K562 (cell line): ENCODE results near the gene TUBB2A. TPM values are rescaled to one million over a fixed set of nuclear protein-coding genes. Genes with fewer than 3 reads are reported as not detected.
A peak's percentile ranks its signal among the peaks of the same experiment; 100 is the strongest.

Experiments
- ATF2 ChIP-seq: sonication (generic); formaldehyde crosslinking; IDR thresholded peaks from 2 replicates; pipeline ENCODE4 v1.8.1; 2022; ENCODE audit warnings: missing genetic modification reagents
- CBX1 ChIP-seq: sonication (generic); IDR thresholded peaks from 2 replicates; pipeline ENCODE4 v1.6.1; 2016; ENCODE audit warnings: antibody characterized with exemption, low read depth, mild to moderate bottlenecking
- CBX8 ChIP-seq: fragments of 200-600 bp; sonication (generic); IDR thresholded peaks from 2 replicates; pipeline ENCODE4 v1.6.1; 2012; ENCODE audit warnings: borderline replicate concordance, mixed run types, low read depth, mild to moderate bottlenecking, moderate library complexity, mixed read lengths, low read length, control low read depth, inconsistent platforms; ENCODE audit not compliant: poor library complexity, severe bottlenecking; ENCODE audit errors: extremely low read depth
- CHCHD3 ChIP-seq: fragments of 250-450 bp; sonication (Bioruptor Pico); IDR thresholded peaks from 2 replicates; pipeline ENCODE4 v2.1.2; 2022; ENCODE audit warnings: mild to moderate bottlenecking
- FOSL1 ChIP-seq: fragments of 200-800 bp; sonication (Bioruptor generic); conservative IDR thresholded peaks from 2 replicates; pipeline ENCODE4 v1.6.1; 2016; ENCODE audit warnings: missing genetic modification characterization, missing compliant biosample characterization
- GMEB1 ChIP-seq: fragments of 250-450 bp; sonication (Bioruptor Pico); IDR thresholded peaks from 2 replicates; pipeline ENCODE4 v1.4.0; 2020; ENCODE audit warnings: mild to moderate bottlenecking
- HCFC1 ChIP-seq: IDR thresholded peaks from 2 replicates; pipeline ENCODE4 v1.6.1; 2012; ENCODE audit warnings: low read depth, low read length, improper control_type of control experiment
- JUNB ChIP-seq: fragments of 450-650 bp; formaldehyde crosslinking; conservative IDR thresholded peaks from 2 replicates; pipeline ENCODE4 v1.4.0; 2020; ENCODE audit warnings: mild to moderate bottlenecking
- PHF20 ChIP-seq: fragments of 450-650 bp; IDR thresholded peaks from 2 replicates; pipeline ENCODE4 v1.6.1; 2018; ENCODE audit not compliant: partially characterized antibody
- PHF21A ChIP-seq: fragments of 450-650 bp; IDR thresholded peaks from 2 replicates; pipeline ENCODE4 v1.6.1; 2017; ENCODE audit warnings: low read depth, borderline replicate concordance
- PTBP1 ChIP-seq: fragments of 200-400 bp; formaldehyde crosslinking; IDR thresholded peaks from 2 replicates; pipeline ENCODE4 v1.6.1; 2017; ENCODE audit warnings: low read depth, low read length
- RBFOX2 ChIP-seq: fragments of 200-400 bp; formaldehyde crosslinking; IDR thresholded peaks from 2 replicates; pipeline ENCODE4 v1.6.1; 2017; ENCODE audit warnings: low read depth, mild to moderate bottlenecking, low read length, moderate library complexity
- RBM25 ChIP-seq: fragments of 200-400 bp; formaldehyde crosslinking; IDR thresholded peaks from 2 replicates; pipeline ENCODE4 v1.6.1; 2018; ENCODE audit warnings: low read length, low read depth, moderate library complexity; ENCODE audit not compliant: severe bottlenecking
- SMAD1 ChIP-seq: fragments of 150-350 bp; IDR thresholded peaks from 2 replicates; pipeline ENCODE4 v1.6.1; 2014; ENCODE audit warnings: low read length, low read depth; ENCODE audit not compliant: partially characterized antibody
- SMC3 ChIP-seq: conservative IDR thresholded peaks from 2 replicates; pipeline ENCODE4 v1.6.1; 2011; ENCODE audit warnings: low read depth, low read length, improper control_type of control experiment; ENCODE audit not compliant: insufficient read depth
- TCF3 ChIP-seq: sonication (generic); formaldehyde crosslinking; IDR thresholded peaks from 2 replicates; pipeline ENCODE4 v1.4.0; 2020; ENCODE audit warnings: mild to moderate bottlenecking, missing genetic modification reagents
- TRIM24 ChIP-seq, 2 experiments: fragments of 450-650 bp; IDR thresholded peaks; 2 replicates each; pipeline ENCODE4 v1.6.1; 2016
- ZNF121 ChIP-seq: sonication (generic); formaldehyde crosslinking; conservative IDR thresholded peaks from 2 replicates; pipeline ENCODE4 v1.8.0; 2022; ENCODE audit warnings: missing genetic modification reagents
- polyA plus RNA-seq, 8 experiments: library from polyadenylated mRNA; depleted of rRNA in 4 of 8; stranded (reverse) in 5 of 8; unstranded in 3 of 8; fragments of >200 nt; fragmentation: Nextera tagmentation in 2 of 8; fragmentation: Illumina TruSeq in 1 of 8; extraction: Ambion mirVana in 2 of 8; extraction: Trizol in 1 of 8; gene quantifications; 2 replicates each; pipeline versions ENCODE4 v1.2.1 to v1.2.3, GENCODE V29; 2011 to 2014; ENCODE audit warnings: inconsistent platforms in 1 of 8, missing spikeins in 1 of 8
- total RNA-seq, 7 experiments: library from RNA; depleted of rRNA in 6 of 7; stranded (reverse); fragments of >200 nt in 6 of 7; fragmentation: Illumina TruSeq in 2 of 7; extraction: Trizol in 2 of 7; gene quantifications; 2 replicates each; pipeline versions ENCODE4 v1.2.1 to v1.2.3, GENCODE V29; 2011 to 2021; ENCODE audit warnings: low replicate concordance in 1 of 7
- TF ChIP-seq, protein P1 (sequence below): fragments of 250-450 bp; sonication (Bioruptor Pico); IDR thresholded peaks from 2 replicates; pipeline ENCODE4 v1.5.1; 2021; ENCODE audit warnings: mild to moderate bottlenecking
- TF ChIP-seq, protein P2 (sequence below): IDR thresholded peaks from 2 replicates; pipeline ENCODE4 v1.6.1; 2011; ENCODE audit not compliant: insufficient read length; ENCODE audit errors: extremely low read depth
- TF ChIP-seq, protein P3 (sequence below): fragments of 250-450 bp; sonication (Bioruptor Pico); IDR thresholded peaks from 2 replicates; pipeline ENCODE4 v1.8.0; 2022; ENCODE audit warnings: inconsistent platforms, mild to moderate bottlenecking, moderate library complexity, borderline replicate concordance

TUBB2A gene
- total and polyA plus RNA-seq, 9 of the 15 experiments (the other 6 are each of a cell fraction or from before 2014, with no cell fraction given): 3.6 to 92.1 (median 45.6) TPM

DNA sequence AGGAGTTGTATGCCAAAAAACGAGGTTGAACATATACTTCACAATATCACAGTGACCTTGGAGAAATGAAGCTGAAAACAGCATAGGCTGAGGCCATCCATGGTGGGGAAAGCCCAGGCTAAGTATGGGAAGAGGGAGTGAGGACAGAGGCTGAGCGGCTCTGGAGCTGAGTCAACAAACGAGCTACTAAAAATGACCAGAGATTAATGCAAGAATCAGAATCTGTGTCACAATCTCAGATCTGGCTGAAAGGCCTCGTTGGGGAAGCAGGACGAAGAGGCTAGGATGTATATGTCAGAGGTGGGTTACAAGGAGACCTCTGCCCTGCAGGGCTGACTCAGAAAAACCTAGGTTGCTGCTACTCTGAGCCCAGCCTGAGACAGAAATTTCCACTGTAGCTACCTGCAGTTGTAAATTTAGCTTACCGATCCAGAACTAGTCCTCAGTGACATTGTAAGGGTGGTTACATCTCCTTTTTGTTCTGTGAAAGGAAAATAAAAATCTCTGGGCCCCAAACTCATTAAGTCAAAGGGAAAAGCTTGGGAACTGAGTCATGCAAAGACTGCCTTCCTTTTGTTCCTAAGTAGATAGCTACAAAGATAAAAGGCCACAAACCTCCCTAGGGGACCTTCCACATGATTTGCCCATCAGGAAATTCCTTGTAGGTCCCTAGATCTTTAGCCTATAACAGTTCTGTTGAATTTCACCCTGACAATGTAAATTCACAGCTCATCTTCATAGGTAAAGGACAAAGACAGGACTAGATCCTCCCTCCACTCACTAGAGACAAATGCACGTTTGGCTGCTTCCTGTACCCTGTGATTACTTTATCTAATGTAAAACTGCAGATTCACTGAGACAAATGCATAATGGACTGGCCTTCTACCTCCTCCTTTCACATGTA, 8.5 kb upstream of the TUBB2A start (continued):
- TF ChIP-seq SMAD1 (no peak), PHF21A (no peak), JUNB (CRISPR knock-in tag) (no peak), GMEB1 (CRISPR knock-in tag) (peak; percentile 10; the same call in 1 of the 2 replicates), RBFOX2 (peak; percentile 47; the same call in 1 of the 2 replicates), ZNF121 (no peak), FOSL1 (tag) (peak; percentile 85), RBM25 (no peak), HCFC1 (no peak), CBX1 (no peak), CBX8 (no peak), TRIM24 (IDR thresholded peaks at IDR 0.05) (no peak), CHCHD3 (CRISPR knock-in tag) (no peak), SMC3 (no peak), ATF2 (CRISPR knock-in tag) (no peak), PTBP1 (no peak), PHF20 (no peak), TCF3 (0 out of 2 replicates have a peak, but pooled peaks have one; percentile 23)
- TF ChIP-seq, protein P1, sequence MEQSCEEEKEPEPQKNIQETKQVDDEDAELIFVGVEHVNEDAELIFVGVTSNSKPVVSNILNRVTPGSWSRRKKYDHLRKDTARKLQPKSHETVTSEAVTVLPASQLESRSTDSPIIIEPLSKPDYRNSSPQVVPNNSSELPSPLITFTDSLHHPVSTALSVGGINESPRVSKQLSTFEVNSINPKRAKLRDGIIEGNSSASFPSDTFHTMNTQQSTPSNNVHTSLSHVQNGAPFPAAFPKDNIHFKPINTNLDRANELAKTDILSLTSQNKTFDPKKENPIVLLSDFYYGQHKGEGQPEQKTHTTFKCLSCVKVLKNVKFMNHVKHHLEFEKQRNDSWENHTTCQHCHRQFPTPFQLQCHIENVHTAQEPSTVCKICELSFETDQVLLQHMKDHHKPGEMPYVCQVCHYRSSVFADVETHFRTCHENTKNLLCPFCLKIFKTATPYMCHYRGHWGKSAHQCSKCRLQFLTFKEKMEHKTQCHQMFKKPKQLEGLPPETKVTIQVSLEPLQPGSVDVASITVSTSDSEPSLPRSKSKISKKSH (CRISPR knock-in tag): no peak
- TF ChIP-seq, protein P2, sequence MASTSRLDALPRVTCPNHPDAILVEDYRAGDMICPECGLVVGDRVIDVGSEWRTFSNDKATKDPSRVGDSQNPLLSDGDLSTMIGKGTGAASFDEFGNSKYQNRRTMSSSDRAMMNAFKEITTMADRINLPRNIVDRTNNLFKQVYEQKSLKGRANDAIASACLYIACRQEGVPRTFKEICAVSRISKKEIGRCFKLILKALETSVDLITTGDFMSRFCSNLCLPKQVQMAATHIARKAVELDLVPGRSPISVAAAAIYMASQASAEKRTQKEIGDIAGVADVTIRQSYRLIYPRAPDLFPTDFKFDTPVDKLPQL: no peak
- TF ChIP-seq, protein P3, sequence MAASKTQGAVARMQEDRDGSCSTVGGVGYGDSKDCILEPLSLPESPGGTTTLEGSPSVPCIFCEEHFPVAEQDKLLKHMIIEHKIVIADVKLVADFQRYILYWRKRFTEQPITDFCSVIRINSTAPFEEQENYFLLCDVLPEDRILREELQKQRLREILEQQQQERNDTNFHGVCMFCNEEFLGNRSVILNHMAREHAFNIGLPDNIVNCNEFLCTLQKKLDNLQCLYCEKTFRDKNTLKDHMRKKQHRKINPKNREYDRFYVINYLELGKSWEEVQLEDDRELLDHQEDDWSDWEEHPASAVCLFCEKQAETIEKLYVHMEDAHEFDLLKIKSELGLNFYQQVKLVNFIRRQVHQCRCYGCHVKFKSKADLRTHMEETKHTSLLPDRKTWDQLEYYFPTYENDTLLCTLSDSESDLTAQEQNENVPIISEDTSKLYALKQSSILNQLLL (CRISPR knock-in tag): no peak
